Spleen (tissue), 7 donors: ENCODE measurements around the gene OPRM1.

ENCODE experiments used
- CTCF ChIP-seq, 11 experiments: fragments of 200-600 bp in 7 of 11; fragments of 450-650 bp in 4 of 11; sonication (generic) in 4 of 11; IDR thresholded peaks in 8 of 11; conservative IDR thresholded peaks in 3 of 11; 1 replicate in 7 of 11; 2 replicates in 4 of 11; pipeline versions ENCODE4 v1.4.0 to v1.8.0; 2016 to 2021; ENCODE audit warnings: antibody characterized with exemption in 11 of 11, inconsistent platforms in 4 of 11, mild to moderate bottlenecking in 1 of 11
- POLR2A ChIP-seq, 3 donors: fragments of 450-650 bp; IDR thresholded peaks; one replicate each; pipeline ENCODE4 v1.5.1; 2017; ENCODE audit warnings: antibody characterized with exemption in 3 of 3, mild to moderate bottlenecking in 1 of 3
- POLR2AphosphoS5 ChIP-seq, 3 donors: sonication (generic); formaldehyde crosslinking; IDR thresholded peaks; one replicate each; pipeline ENCODE4 v1.5.1; 2017; ENCODE audit warnings: antibody characterized with exemption in 3 of 3
- donor health status: DM: no; HTN: no; CAD: no; lungs with moderate emphysema.
- donor health status: DM: no; HTN: no; CAD: no.
- donor health status: DM: no; HTN: no; CAD: no.

GRCh38 chr6:154161689-154162088 lies 122.6 kb downstream of the OPRM1 start:
- no peak for TF ChIP-seq CTCF (IDR thresholded peaks at IDR 0.05 in 8 of 11, conservative IDR thresholded peaks at IDR 0.05 in 3 of 11)
- no peak for TF ChIP-seq POLR2AphosphoS5 (IDR thresholded peaks at IDR 0.05)
- TF ChIP-seq POLR2A (IDR thresholded peaks at IDR 0.05) = no peak
